ENCODE measurements around the gene RD3L.
A peak's percentile ranks its signal among the peaks of the same experiment; 100 is the strongest.

The RD3L gene

DNA sequence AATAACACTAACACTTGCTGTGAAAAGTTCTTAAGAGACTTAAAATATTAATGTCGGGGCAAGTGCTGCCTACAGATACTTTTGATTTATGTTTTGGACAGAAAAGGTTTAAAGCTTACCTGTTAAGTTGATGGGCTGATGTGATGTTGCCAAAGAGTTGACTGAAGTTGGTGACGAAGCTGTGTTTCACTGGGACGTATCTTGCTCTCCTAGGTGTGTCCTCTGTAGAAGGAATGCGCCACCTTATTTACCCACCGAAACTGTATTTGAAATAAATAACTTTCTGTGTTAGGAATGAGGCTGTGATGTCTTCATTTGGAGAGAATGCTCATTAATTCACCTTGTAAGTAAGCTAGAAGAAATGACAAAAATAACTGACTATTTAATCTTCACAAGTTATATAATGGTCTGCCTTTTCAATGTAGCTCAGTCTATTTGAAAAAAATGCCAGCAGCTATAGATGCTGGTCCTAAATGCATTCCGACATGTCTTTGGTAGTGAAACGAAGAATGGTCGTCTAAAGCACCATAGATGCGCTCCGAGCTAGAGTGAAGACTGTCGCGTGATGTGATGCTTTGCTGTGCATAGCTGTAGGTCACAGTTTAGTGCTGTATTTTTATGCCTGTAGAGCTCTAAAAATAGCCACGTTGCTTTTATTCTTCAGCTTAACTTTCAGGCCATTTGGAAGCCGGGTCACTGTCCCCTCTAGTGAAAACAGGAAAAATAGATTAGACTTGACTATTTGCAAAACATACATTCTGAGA lies at the start of gene RD3L:
Gene RD3L, minus strand, starts transcription at position 557 of the 764 bp plus-strand sequence. CDS start 834 bp downstream, outside the sequence.
- no peak for DNase-seq

DNA sequence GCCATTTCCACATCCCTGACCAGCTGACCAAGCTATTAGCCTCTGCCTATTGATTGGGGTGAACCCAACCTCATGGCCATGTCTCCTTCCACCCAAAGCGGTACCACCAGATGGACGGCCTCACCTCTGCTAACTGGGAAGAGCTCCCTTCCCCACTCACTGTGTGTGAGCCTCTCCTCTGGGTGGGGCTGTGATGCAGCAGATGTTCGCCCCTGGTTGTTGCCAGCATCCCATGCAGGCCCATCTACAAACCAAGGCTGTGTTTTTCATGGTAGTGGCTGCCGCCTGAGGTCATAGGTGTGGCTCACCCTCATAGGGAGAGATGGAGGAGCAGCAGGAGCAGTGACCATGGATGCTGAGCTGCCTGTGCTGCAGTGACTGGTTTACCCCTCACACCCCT lies 47.6 kb upstream of the RD3L start:
- no peak for DNase-seq

DNA sequence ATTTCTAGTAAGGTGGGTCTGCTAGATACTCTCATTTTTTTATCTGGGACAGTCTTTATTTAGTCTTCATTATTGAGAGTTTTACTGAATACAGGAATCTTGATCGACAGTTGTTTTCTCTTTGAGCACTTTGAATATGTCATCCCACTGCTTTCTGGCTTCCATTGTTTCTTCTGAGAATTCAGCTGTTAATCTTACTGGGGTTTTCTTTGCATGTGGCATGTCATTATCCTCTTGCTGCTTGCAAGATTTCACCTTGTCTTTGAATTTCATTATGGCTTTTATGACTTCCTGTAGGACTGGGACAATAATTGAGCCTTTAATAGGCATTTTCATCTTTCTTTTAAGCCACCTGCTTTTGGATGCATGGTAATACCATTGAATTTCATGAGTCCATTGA lies 46.7 kb upstream of the RD3L start:
- DNase-seq: no peak

DNA sequence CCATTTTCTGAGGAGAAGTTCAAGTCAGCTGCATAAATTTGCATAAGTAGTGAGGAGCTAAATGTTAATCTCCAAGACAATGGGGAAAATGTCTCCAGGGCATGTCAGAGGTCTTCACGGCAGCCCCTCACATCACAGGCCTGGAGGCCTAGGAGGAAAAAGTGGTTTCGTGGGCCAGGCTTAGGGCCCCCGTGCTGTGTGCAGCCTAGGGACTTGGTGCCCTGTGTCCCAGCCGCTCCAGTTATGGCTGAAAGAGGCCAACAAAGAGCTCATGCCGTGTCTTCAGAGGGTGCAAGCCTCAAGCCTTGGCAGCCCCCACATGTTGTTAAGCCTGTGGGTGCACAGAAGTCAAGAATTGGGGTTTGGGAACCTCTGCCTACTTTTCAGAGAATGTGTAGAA lies 41.9 kb upstream of the RD3L start:
- no peak for DNase-seq

DNA sequence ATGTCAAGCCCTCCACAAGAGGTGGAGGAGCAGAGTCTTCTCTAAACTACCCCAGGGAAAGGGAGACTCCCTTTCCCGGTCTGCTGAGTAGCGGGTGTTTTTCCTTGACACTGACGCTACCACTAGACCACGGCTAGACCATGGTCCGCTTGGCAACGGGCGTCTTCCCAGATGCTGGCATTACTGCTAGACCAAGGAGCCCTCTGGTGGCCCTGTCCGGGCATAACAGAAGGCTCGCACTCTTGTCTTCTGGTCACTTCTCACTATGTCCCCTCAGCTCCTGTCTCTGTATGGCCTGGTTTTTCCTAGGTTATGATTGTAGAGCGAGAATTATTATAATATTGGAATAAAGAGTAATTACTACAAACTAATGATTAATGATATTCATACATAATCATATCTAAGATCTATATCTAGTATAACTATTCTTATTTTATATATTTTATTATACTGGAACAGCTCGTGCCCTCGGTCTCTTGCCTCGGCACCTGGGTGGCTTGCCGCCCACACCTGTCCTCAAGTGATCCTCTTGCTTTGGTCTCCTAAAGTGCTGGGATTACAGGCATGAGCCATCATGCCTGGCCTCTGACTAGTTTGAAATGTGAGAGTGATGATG lies 38.4 kb upstream of the RD3L start:
- DNase-seq: peak; percentile 11

DNA sequence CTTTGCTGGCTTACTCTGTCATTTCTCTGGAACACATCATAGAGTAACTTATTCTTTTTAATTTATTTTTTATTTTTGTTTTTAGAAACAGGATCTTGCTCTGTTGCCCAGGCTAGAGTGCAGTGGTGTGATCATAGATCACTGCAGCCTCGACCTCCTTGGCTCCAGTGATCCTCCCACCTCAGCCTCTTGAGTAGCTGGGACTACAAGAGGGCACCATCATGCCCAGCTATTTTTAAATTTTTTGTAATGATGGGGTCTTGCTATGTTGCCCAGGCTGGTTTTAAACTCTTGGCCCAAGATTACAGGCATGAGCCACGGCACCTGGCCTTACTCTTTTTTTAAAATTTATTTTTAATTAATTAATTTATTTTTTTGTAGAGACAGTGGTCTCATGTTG lies 32.2 kb upstream of the RD3L start:
- no peak for DNase-seq

DNA sequence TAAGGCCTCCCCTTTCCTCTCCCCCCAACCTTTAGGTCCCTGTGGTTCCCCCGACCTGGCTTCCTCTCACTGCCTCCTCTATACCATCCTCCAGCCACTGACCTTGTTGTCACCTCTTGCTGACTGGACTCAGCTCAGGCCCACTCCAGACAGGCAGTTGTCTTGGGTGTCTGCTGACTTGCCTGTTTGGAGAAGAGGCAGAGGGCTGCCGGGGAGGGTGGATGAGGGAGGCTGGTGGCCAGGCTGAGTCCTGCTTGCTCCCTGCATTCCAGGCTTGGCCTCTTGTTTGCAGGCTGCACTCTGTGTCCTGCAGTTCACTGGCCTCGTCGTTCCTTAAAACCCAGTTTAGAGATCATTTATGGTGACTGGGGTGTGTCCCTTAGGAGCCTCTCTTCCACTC lies 31.0 kb upstream of the RD3L start:
- no peak for DNase-seq

DNA sequence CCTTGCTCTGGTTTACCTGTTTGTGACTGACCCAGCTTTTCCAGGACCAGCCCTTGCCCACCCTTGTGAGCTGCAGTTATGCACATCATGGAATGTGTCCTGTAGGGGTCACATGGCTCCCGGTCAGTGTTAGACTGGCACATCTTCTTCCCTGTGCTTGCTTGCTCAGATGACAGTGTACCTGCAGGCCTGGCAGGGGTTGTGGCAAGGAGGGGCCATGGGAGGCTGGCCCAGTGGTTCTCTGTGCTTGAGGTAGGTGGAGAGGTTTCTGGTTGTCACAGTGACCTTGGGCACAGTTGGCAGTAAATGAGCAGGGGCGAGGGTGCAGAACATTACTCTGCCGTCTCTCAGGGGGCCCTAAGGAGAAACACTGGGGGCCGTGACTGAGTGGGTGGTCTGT lies 27.6 kb upstream of the RD3L start:
- DNase-seq: no peak

DNA sequence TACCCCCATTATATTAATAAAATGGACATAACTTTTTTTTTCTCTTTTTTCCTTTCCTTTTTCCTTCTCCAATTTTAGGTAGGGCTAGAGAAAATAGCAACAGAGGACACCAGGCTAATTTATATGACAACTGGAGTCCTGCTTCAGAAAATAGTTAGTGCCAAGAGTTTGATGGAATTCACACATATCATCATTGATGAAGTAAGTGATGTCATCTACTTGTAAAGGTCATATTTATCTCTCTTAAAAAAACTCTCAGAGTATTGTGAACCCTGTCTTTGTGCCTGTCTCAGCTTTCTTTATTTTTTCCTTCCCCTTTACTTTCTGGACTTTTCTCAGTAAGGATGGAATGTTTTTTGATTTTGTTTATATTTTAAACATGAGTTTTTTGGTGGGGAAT lies 24.3 kb upstream of the RD3L start:
- no peak for DNase-seq

DNA sequence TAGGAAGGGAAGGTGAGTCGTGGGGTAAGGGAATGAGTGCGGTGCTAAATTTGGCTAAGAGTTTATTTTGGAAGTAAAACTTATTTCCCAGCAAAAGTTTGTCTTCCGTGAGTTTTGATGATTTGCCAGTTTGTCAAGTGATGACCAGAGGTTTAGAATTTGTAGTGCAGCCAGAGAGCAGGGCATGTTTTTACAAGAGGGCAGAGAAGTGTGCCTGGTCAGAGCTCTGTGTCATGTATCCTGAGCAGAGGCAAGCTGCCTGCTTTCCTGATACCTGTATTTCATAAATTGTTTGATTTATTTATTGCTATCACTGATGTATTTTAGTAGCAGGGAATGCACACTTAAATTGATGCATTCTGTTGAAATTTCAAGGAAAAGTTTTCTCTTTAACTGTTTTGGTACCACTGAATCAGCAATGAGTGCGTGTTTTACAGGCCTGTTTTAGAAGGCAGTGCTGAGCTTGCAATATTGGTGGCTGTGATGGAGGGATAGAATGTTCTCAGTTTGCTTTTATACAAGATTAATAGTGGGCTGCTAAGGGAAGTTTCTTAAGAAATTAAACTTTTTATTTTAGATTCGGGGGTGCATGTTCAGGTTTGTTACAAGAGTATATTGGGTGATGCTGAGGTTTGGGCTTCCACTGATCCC lies 19.7 kb upstream of the RD3L start:
- no peak for DNase-seq

DNA sequence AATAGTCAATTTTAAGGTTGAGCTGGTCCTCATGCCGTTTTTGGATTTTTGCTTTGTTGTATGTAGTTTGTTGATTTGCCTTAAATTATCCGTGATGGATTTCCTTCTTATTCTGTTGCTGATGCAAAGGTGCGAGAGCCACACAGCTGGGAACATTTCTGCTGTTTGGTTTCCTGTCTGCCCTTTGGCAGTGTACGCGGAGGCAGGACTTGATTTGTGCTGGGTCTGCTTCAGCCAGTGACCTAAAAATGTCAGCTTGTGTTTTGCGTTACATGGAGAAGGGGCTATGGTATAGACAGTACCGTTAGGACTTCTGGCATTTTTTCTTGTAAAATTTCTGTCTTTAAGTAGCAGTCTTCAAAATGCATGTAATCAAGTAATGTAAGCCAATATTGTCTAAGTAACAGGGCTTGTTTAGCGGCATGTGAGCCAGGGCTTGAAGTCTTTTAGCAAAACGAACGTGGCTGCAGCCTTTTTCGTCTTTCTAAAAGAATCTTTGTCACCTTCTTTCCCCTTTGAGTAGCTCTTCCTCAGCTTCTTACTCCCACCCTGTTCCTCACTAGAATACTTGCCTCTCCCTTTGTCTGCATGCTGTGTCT lies 18.2 kb upstream of the RD3L start:
- no peak for DNase-seq

DNA sequence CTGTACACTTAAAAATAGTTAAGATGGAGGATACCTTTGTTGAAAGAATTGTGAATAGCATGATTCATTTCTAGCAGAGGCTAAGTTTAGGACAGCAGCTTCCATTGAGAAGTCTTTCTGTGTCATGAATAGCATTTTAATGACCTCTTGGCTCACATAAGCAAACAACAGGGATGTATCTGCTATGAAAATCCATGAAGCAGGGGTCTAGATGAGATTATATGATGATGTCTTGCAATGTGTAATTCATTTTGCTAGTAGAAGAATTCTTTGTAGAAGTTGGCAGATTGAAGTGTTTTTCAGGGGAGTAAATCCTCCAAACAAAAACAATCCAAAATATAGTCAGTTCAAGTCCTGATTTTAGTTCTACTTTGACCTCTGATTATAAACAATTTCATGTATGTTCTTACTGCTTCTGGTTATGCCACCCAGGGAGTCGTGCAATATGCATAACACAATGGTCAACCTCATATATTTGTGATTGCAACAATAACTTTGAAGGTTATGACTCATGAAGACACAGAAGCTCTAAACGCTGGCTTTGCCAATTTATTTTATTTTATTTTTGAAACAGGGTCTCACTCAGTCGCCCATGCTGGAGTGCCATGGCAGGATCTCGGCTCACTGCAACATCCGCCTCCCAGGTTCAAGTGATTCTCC lies 6.9 kb upstream of the RD3L start:
- no peak for DNase-seq

DNA sequence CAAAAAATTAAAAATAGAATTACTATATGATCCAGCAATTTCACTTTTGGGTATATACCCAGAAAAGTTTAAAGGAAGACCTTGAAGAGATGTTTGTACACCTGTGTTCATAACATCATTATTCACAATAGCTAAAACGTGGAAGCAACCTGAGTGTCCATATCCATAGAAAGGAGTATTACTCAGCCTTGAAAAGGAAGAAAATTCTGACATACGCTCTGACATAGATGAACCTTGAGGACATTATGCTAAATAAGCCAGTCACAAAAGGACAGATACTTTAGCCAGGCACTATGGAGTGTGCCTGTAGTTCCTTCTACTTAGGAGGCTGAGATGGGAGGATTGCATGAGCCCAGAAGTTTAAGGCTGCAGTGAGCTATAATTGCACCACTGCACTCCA lies 6.1 kb upstream of the RD3L start:
- no peak for DNase-seq

DNA sequence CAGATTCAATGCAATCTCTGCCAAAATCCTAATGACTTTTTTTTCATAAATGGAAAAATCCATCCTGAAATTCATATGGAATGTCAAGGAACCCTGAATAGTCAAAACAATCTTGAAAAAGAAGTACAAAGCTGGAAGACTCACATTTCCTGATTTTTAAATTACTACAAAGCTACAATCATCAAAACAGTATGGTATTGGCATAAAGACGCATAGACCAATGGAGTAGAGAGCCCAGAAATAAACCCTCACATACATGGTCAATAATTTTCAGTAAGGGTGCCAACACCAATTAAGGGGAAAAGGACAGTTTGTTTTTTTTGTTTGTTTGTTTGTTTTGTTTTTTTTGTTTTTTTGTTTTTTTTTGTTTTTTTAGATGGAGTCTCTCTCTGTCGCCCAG lies 4.6 kb upstream of the RD3L start:
- no peak for DNase-seq

DNA sequence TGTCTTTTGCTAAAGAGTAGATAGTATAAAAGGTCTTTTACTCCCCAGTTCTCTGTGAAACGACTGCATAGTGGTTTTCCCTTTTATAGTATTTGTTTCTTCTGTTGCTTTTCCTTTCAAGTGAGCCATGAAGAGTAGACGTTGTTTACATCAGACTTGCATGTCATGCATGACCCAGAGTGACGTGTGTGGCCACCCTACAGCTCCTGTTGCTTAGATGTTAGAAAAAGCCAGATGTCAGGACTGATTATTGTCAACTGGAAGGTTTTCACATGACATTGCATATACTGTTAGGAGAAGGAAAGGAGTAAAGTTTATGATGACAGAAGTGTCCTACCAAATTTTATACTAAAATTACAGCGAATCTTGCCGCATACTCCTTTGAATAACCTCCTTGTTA lies 1.3 kb upstream of the RD3L start:
- DNase-seq: no peak

DNA sequence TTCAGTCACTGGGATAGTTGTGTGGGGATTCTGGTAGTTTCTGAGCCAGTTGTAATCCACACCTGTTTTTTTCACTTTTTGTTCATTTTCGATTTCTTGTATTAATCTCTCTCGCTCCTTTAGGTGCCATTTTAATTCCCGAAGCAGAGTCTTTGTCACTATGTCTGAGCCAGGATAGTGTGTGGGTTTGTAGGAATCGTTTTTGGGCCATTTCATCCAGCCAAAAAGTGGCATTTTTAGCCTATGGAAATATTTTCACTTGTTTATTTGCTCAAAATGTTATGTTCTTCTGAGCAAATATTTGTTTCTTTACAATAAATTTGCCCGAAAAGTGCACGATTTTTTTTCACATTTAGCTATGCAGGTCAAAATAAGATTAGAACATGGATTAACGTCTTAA lies 867 bp downstream of the RD3L start:
- DNase-seq: no peak

DNA sequence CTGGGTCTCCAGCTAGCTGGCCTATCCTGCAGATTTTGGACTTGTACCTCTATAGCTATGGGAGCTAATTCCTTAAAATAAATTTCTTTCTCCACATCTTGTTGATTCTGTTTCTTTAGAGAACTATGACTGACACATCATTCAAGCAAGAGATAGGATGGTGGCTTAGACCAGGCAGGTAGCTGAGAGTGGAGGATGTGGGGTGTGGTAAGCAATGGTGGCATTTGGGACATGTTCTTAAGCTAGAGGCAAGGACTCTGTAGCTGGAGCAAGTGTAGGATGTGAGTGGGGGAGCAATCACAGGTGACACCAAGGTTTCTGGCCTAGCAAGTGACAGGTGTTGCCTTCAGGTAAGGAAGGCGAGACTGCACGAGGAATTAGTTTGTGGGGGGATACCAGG lies 7.2 kb downstream of the RD3L start:
- DNase-seq: no peak

DNA sequence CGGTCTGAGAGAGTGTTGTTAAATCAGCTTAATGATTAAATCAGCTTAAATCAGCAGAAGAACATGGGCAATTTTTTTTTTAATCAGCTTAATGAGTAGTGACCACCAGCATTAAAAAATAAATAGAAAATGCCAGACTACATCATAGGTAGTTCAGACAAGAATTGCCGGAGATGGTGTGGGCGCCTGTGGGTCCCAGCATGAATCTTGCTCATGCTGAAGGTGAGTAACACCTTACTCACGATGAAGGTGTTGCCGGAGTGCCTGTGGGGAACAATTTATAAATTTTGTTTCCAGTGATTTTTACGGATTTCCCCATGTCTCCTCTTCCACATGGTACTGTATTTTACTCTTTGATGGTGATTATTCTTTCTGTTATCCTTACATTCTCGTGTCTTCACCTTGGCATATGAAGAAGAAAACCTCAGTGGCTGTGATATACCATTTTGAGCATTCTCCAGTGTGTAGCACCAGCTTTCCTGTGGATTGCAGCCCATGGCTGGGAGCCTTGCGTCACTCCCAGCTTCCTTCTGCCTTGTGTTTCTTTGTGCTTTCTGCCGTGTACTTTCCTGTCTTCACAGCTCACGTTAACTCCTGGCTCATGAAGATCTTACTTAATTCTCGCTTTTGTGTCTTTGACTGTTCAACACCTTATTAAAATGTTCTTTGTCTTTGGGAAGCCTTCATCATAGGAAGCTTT lies 9.4 kb downstream of the RD3L start:
- DNase-seq: no peak

DNA sequence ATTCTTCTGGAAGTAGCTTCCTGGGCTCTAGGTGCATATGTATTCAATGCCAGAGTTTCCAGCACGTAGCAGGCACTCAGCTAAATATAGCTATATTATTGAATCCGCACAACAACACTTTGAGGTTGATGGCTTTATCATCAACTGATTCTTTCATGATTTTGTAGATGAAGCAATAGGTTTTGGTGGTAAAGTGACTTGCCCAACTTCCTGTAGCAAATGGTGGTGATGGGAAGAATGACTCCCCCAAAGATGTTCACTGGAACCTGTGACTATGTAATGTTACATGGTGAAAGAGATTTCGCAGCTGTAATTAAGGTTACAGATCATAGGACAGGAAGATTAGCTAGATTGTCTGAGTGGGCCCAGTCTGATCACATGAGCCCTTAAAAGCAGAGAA lies 10.9 kb downstream of the RD3L start:
- no peak for DNase-seq

DNA sequence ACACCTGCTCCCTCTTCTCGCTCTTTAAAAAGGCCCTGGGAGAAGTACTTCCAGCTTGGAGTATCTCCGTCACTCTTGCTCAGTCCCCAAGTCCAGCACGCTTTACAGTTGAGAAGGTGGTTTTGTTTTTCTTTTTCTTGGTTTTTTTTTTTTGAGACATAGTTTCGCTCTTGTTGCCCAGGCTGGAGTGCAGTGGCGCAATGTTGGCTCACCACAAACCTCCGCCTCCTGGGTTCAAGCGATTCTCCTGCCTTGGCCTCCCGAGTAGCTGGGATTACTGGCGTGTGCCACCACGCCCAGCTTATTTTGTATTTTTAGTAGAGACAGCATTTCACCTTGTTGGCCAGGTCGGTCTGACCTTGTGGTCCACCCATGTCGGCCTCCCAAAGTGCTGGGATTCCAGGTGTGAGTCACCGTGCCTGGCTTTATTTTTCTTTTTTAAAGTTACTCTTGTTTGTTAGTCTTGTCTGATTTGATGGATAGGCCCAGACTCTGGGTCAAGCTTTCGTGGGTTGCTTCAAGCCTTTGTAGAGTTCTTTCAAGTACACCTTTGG lies 12.2 kb downstream of the RD3L start:
- DNase-seq: no peak

DNA sequence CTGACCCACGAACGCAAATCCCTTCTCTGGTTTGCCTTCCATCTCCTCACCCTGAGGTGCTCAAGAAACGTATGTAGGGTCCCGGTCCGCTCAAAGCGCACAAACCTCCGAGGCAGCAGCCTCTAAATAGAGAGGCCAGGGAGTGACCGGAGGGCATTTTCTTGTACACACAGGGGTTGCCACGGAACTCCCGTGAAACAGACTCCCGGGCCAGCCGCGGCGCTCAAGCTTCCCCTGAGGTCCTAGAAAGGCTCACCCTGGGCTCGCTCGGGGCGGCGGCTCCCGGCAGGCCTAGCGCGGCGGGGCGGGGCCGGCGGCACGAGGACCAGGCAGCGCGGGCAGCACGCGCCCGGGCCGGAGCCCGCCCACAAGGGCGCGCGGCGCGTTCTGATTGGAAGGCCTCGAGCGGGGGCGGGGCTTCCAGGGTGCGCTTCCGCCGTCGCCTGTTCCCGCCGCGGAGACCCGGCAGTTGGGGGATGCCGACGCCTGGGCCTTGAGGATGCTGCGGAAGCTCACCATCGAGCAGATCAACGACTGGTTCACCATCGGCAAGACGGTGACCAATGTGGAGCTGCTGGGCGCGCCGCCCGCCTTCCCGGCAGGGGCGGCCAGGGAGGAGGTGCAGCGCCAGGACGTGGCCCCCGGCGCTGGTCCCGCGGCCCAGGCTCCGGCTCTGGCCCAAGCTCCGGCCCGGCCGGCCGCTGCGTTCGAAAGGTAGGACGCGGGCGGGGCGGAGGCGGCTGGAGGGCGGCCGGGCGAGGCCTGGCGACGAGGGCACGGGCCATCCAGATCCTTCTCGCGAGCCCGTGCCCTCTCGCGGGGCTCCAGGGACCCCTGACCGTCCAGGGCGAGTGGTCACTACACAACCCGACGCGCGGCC lies 14.1 kb downstream of the RD3L start, which contains the start of gene TDRD9:
Gene TDRD9, plus strand, starts transcription at position 446 of the 880 bp plus-strand sequence. Its CDS starts 54 bp downstream, at position 500.
- DNase-seq: no peak

All from fibroblast of skin of right biceps (primary cell).